Astrocyte (in vitro differentiated cells and primary cell): ENCODE results near the gene REXO1.

Experiments
- CTCF ChIP-seq: IDR thresholded peaks from 2 replicates; pipeline ENCODE4 v1.5.1; 2011; ENCODE audit warnings: low read depth, mild to moderate bottlenecking, inconsistent platforms, low read length, moderate library complexity; ENCODE audit not compliant: insufficient read depth
- EZH2 ChIP-seq: IDR thresholded peaks from 2 replicates; pipeline ENCODE4 v1.6.1; 2012; ENCODE audit warnings: mild to moderate bottlenecking, low read length, inconsistent platforms; ENCODE audit not compliant: insufficient read depth

GRCh38 chr19:1768918-1769644, 79.2 kb downstream of the REXO1 start:
- no peak for TF ChIP-seq CTCF
- TF ChIP-seq EZH2, result no peak
